HepG2 (cell line): Measurements from ENCODE around the gene STK39. TPM values are rescaled to one million over a fixed set of nuclear protein-coding genes. Genes with fewer than 3 reads are reported as not detected.

ENCODE experiments used
- ATAC-seq: fragments of 200-7000 bp; cut with Tn5 transposase; 3 replicates; pipeline ENCODE4 v1.9.1; 2020; ENCODE audit warnings: mild to moderate bottlenecking, moderate library complexity
- BruUV-seq: library from RNA; stranded (reverse); fragments of 400-500 nt; replicated peaks from 2 replicates; lab custom pipeline; 2021; lab: Mats Ljungman, UMichigan
- CTCF ChIA-PET: fragments of 300-600 bp; formaldehyde crosslinking; extraction: SDS; loops from one replicate; lab custom pipeline; 2021; ENCODE audit warnings: low total read pairs, inconsistent platforms, low intra/inter-chr PET ratio; lab: Yijun Ruan, JAX
- POLR2A ChIA-PET: fragments of 350-600 bp; sonication (Branson Sonifier 250); formaldehyde crosslinking; loops from one replicate; lab custom pipeline; 2020; ENCODE audit warnings: antibody characterized with exemption, inconsistent platforms; lab: Yijun Ruan, JAX
- DNase-seq: peaks from one replicate; pipeline ENCODE4 v3.0.0-alpha.2; 2015; ENCODE audit warnings: low spot score
- FAIRE-seq: peaks from 3 replicates; lab custom pipeline; 2011; peaks lifted over from hg19 to GRCh38; lab: Jason Lieb, UNC
- H2AFZ ChIP-seq: one replicate; pipeline ENCODE4 v1.6.1; 2011; ENCODE audit warnings: low read length, inconsistent platforms
- H3K27ac ChIP-seq: fragments of 300-600 bp; 3 replicates; pipeline ENCODE4 v1.8.0; 2011; ENCODE audit warnings: mixed run types, mild to moderate bottlenecking, mixed read lengths, low read length, inconsistent platforms; ENCODE audit not compliant: insufficient read depth; ENCODE audit errors: extremely low read length
- H3K27me3 ChIP-seq, 2 experiments: fragments of 200-600 bp in 1 of 2; 2 replicates in 1 of 2; 3 replicates in 1 of 2; pipeline versions ENCODE4 v1.6.0 to v1.8.0; 2011; ENCODE audit warnings: low read length in 2 of 2, mild to moderate bottlenecking in 2 of 2, moderate library complexity in 2 of 2, inconsistent platforms in 1 of 2; ENCODE audit not compliant: insufficient read depth in 2 of 2, control insufficient read depth in 1 of 2
- H3K36me3 ChIP-seq, 2 experiments: fragments of 200-600 bp in 1 of 2; replicated peaks in 1 of 2; 2 replicates in 1 of 2; 3 replicates in 1 of 2; pipeline versions ENCODE4 v1.5.1 to v1.8.0; 2011; ENCODE audit warnings: low read length in 2 of 2, inconsistent platforms in 1 of 2; ENCODE audit not compliant: insufficient read depth in 2 of 2, control insufficient read depth in 1 of 2
- H3K4me1 ChIP-seq: 2 replicates; pipeline ENCODE4 v1.5.1; 2012; ENCODE audit warnings: low read length, inconsistent platforms; ENCODE audit not compliant: insufficient read depth
- H3K4me2 ChIP-seq: 2 replicates; pipeline ENCODE4 v1.6.0; 2011; ENCODE audit warnings: low read depth, low read length, inconsistent platforms
- H3K4me3 ChIP-seq, 3 experiments: fragments of 200-600 bp in 1 of 3; sonication (generic), shearing (Covaris generic) in 1 of 3; replicated peaks in 1 of 3; 2 replicates each; pipeline ENCODE4 v1.5.1; 2011 to 2016; ENCODE audit warnings: low read length in 3 of 3, inconsistent platforms in 2 of 3, low read depth in 2 of 3, mild to moderate bottlenecking in 2 of 3, control low read depth in 1 of 3, mixed read lengths in 1 of 3; ENCODE audit not compliant: insufficient read depth in 1 of 3
- H3K79me2 ChIP-seq: one replicate; pipeline ENCODE4 v1.6.1; 2011; ENCODE audit warnings: low read length, inconsistent platforms; ENCODE audit not compliant: insufficient read depth
- H3K9ac ChIP-seq: 2 replicates; pipeline ENCODE4 v1.6.0; 2011; ENCODE audit warnings: mild to moderate bottlenecking, low read depth, low read length, inconsistent platforms; ENCODE audit not compliant: insufficient read depth
- H3K9me3 ChIP-seq: 2 replicates; pipeline ENCODE4 v1.5.1; 2012; ENCODE audit warnings: mild to moderate bottlenecking, low read length
- H4K20me1 ChIP-seq: 2 replicates; pipeline ENCODE4 v1.6.0; 2011; ENCODE audit warnings: inconsistent platforms, mild to moderate bottlenecking, low read length, moderate library complexity; ENCODE audit not compliant: insufficient read depth
- CHCHD3 ChIP-seq: sonication (generic); formaldehyde crosslinking; IDR thresholded peaks from 2 replicates; pipeline ENCODE4 v1.8.0; 2022; ENCODE audit warnings: mild to moderate bottlenecking, missing genetic modification reagents, moderate library complexity
- KAT7 ChIP-seq: IDR thresholded peaks from 2 replicates; pipeline ENCODE4 v1.6.1; 2018; ENCODE audit warnings: borderline replicate concordance, missing compliant biosample characterization
- MTF2 ChIP-seq: sonication (generic); formaldehyde crosslinking; IDR thresholded peaks from 2 replicates; pipeline ENCODE4 v1.5.0; 2020; ENCODE audit warnings: missing genetic modification reagents, borderline replicate concordance
- NCOA2 ChIP-seq: sonication (generic); formaldehyde crosslinking; IDR thresholded peaks from 2 replicates; pipeline ENCODE4 v1.8.0; 2022; ENCODE audit warnings: inconsistent platforms
- SRSF4 ChIP-seq: fragments of 200-400 bp; formaldehyde crosslinking; IDR thresholded peaks from one replicate; pipeline ENCODE4 v1.6.1; 2018; ENCODE audit warnings: mild to moderate bottlenecking, low read depth, low read length, moderate library complexity; ENCODE audit not compliant: poor library complexity, severe bottlenecking
- ZNF367 ChIP-seq: sonication (generic); formaldehyde crosslinking; IDR thresholded peaks from 2 replicates; pipeline ENCODE4 v1.4.0; 2020; ENCODE audit warnings: missing genetic modification reagents, borderline replicate concordance
- ZNF510 ChIP-seq: sonication (generic); formaldehyde crosslinking; IDR thresholded peaks from 2 replicates; pipeline ENCODE4 v1.4.0; 2020; ENCODE audit warnings: low read depth, mild to moderate bottlenecking, missing genetic modification reagents
- ZNF773 ChIP-seq: sonication (generic); formaldehyde crosslinking; IDR thresholded peaks from 2 replicates; pipeline ENCODE4 v1.4.0; 2020; ENCODE audit warnings: missing genetic modification reagents, borderline replicate concordance
- WGBS: methylation state at CpG from one replicate; pipeline ENCODE4 v1.1.6; 2017; ENCODE audit warnings: low lambda C conversion rate; 5-methylcytosine and 5-hydroxymethylcytosine counted together
- in situ Hi-C: cut with HindIII; loops from 2 replicates; pipeline ENCODE4 v1.10.0; 2017; ENCODE audit warnings: low pct_unique_long_range_greater_than_20kb; ENCODE audit not compliant: extremely low pct_ligation_motif_present
- intact Hi-C: fragments of 100-400 bp; cut with micrococcal nuclease; formaldehyde crosslinking; loops from one replicate; pipeline ENCODE4 v1.10.0; 2022; ENCODE audit not compliant: unreplicated experiment
- polyA plus RNA-seq, 8 experiments: library from polyadenylated mRNA; depleted of rRNA in 3 of 8; stranded (reverse) in 7 of 8; unstranded in 1 of 8; fragments of >200 nt; fragmentation: Illumina TruSeq in 4 of 8; extraction: Trizol in 4 of 8; gene quantifications; 2 replicates each; pipeline versions ENCODE4 v1.2.1 to v1.2.3, GENCODE V29; 2011 to 2016; ENCODE audit warnings: low read depth in 4 of 8, missing spikeins in 1 of 8, mixed read lengths in 1 of 8; ENCODE audit not compliant: insufficient read depth in 1 of 8
- total RNA-seq, 5 experiments: library from RNA; depleted of rRNA; stranded (reverse); fragments of >200 nt; fragmentation: Illumina TruSeq; extraction: Trizol; gene quantifications; 2 replicates each; pipeline ENCODE4 v1.2.3, GENCODE V29; 2016; ENCODE audit warnings: low read depth in 1 of 5
- TF ChIP-seq, protein P1 (sequence below): sonication (generic); formaldehyde crosslinking; IDR thresholded peaks from 2 replicates; pipeline ENCODE4 v1.5.0; 2020; ENCODE audit warnings: mild to moderate bottlenecking, missing genetic modification reagents, borderline replicate concordance
- TF ChIP-seq, protein P2 (sequence below): sonication (generic); formaldehyde crosslinking; IDR thresholded peaks from 2 replicates; pipeline ENCODE4 v1.5.1; 2020; ENCODE audit warnings: mild to moderate bottlenecking, missing genetic modification reagents, moderate library complexity
- TF ChIP-seq, protein P3 (sequence below): sonication (generic); formaldehyde crosslinking; IDR thresholded peaks from 2 replicates; pipeline ENCODE4 v1.5.1; 2020; ENCODE audit warnings: mild to moderate bottlenecking, missing genetic modification reagents, borderline replicate concordance
- TF ChIP-seq, protein P4 (sequence below): sonication (generic); formaldehyde crosslinking; IDR thresholded peaks from 2 replicates; pipeline ENCODE4 v1.8.0; 2022; ENCODE audit warnings: missing genetic modification reagents, mild to moderate bottlenecking, moderate library complexity, borderline replicate concordance

Gene STK39
- total and polyA plus RNA-seq, 2 of the 13 experiments (the other 11 are each of a cell fraction or from before 2014, with no cell fraction given) = 27.3 to 38.4 TPM

DNA sequence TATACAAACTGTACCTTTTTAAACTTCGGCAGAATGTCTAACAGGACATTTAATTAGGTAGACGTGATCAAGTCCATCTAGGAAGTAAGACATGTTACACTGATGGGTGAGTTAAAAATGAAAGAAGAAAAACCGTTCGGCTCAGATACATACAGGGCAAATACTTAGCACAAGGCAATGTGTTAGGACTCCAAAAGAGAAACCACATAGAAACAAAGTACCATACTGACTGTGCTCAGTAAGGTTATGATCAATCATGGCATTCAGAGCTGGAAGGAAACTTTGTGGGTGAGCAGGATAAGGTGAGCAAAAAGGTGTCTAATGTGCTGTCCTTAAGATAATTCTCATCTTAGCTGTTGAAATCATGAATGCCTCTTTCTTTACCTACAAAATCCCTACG lies 211.9 kb downstream of the STK39 start:
- intact Hi-C loops = no loop called here
- CTCF ChIA-PET = no interaction called here
- Histone ChIP-seq H3K27me3 (no peaks in the 10 kb centered on the region), H2AFZ (no peak overlapping the region), H3K9ac (no peak overlapping the region), H4K20me1 (no peaks in the 10 kb centered on the region), H3K27ac (no peak overlapping the region), H3K9me3 (no peaks in the 10 kb centered on the region), H3K4me3 (no peak overlapping the region), H3K4me1 (no peaks in the 10 kb centered on the region), H3K36me3 (peaks cover 1 to 9% of the 10 kb centered on the region in 2 experiments; a peak in 2 of 5 replicates), H3K4me2 (no peak overlapping the region), H3K79me2 (no peaks in the 10 kb centered on the region)
- WGBS = 98% methylated on average over 5 of the region's 5 CpGs
- BruUV-seq = no TSS peak
- no peak for ATAC-seq
- in situ Hi-C loops = no loop called here
- DNase-seq = no peak
- no peak for FAIRE-seq
- POLR2A ChIA-PET = no interaction called here
- TF ChIP-seq ZNF773 (CRISPR knock-in tag) (no peak), SRSF4 (no peak), NCOA2 (CRISPR knock-in tag) (no peak), ZNF510 (CRISPR knock-in tag) (no peak), MTF2 (CRISPR knock-in tag) (no peak), KAT7 (CRISPR knock-in tag) (no peak), CHCHD3 (CRISPR knock-in tag) (no peak), ZNF367 (CRISPR knock-in tag) (no peak)
- TF ChIP-seq, protein P1, sequence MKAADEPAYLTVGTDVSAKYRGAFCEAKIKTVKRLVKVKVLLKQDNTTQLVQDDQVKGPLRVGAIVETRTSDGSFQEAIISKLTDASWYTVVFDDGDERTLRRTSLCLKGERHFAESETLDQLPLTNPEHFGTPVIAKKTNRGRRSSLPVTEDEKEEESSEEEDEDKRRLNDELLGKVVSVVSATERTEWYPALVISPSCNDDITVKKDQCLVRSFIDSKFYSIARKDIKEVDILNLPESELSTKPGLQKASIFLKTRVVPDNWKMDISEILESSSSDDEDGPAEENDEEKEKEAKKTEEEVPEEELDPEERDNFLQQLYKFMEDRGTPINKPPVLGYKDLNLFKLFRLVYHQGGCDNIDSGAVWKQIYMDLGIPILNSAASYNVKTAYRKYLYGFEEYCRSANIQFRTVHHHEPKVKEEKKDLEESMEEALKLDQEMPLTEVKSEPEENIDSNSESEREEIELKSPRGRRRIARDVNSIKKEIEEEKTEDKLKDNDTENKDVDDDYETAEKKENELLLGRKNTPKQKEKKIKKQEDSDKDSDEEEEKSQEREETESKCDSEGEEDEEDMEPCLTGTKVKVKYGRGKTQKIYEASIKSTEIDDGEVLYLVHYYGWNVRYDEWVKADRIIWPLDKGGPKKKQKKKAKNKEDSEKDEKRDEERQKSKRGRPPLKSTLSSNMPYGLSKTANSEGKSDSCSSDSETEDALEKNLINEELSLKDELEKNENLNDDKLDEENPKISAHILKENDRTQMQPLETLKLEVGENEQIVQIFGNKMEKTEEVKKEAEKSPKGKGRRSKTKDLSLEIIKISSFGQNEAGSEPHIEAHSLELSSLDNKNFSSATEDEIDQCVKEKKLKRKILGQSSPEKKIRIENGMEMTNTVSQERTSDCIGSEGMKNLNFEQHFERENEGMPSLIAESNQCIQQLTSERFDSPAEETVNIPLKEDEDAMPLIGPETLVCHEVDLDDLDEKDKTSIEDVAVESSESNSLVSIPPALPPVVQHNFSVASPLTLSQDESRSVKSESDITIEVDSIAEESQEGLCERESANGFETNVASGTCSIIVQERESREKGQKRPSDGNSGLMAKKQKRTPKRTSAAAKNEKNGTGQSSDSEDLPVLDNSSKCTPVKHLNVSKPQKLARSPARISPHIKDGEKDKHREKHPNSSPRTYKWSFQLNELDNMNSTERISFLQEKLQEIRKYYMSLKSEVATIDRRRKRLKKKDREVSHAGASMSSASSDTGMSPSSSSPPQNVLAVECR = no peak
- TF ChIP-seq, protein P2, sequence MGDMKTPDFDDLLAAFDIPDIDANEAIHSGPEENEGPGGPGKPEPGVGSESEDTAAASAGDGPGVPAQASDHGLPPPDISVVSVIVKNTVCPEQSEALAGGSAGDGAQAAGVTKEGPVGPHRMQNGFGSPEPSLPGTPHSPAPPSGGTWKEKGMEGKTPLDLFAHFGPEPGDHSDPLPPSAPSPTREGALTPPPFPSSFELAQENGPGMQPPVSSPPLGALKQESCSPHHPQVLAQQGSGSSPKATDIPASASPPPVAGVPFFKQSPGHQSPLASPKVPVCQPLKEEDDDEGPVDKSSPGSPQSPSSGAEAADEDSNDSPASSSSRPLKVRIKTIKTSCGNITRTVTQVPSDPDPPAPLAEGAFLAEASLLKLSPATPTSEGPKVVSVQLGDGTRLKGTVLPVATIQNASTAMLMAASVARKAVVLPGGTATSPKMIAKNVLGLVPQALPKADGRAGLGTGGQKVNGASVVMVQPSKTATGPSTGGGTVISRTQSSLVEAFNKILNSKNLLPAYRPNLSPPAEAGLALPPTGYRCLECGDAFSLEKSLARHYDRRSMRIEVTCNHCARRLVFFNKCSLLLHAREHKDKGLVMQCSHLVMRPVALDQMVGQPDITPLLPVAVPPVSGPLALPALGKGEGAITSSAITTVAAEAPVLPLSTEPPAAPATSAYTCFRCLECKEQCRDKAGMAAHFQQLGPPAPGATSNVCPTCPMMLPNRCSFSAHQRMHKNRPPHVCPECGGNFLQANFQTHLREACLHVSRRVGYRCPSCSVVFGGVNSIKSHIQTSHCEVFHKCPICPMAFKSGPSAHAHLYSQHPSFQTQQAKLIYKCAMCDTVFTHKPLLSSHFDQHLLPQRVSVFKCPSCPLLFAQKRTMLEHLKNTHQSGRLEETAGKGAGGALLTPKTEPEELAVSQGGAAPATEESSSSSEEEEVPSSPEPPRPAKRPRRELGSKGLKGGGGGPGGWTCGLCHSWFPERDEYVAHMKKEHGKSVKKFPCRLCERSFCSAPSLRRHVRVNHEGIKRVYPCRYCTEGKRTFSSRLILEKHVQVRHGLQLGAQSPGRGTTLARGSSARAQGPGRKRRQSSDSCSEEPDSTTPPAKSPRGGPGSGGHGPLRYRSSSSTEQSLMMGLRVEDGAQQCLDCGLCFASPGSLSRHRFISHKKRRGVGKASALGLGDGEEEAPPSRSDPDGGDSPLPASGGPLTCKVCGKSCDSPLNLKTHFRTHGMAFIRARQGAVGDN (CRISPR knock-in tag) = no peak
- TF ChIP-seq, protein P3, sequence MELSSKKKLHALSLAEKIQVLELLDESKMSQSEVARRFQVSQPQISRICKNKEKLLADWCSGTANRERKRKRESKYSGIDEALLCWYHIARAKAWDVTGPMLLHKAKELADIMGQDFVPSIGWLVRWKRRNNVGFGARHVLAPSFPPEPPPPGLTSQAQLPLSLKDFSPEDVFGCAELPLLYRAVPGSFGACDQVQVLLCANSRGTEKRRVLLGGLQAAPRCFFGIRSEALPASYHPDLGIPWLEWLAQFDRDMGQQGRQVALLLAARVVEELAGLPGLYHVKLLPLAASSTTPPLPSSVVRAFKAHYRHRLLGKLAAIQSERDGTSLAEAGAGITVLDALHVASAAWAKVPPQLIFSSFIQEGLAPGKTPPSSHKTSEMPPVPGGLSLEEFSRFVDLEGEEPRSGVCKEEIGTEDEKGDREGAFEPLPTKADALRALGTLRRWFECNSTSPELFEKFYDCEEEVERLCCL = no peak
- TF ChIP-seq, protein P4, sequence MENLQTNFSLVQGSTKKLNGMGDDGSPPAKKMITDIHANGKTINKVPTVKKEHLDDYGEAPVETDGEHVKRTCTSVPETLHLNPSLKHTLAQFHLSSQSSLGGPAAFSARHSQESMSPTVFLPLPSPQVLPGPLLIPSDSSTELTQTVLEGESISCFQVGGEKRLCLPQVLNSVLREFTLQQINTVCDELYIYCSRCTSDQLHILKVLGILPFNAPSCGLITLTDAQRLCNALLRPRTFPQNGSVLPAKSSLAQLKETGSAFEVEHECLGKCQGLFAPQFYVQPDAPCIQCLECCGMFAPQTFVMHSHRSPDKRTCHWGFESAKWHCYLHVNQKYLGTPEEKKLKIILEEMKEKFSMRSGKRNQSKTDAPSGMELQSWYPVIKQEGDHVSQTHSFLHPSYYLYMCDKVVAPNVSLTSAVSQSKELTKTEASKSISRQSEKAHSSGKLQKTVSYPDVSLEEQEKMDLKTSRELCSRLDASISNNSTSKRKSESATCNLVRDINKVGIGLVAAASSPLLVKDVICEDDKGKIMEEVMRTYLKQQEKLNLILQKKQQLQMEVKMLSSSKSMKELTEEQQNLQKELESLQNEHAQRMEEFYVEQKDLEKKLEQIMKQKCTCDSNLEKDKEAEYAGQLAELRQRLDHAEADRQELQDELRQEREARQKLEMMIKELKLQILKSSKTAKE (CRISPR knock-in tag) = no peak
